ENCODE measurements around the gene UPK3A.

UPK3A gene

DNA sequence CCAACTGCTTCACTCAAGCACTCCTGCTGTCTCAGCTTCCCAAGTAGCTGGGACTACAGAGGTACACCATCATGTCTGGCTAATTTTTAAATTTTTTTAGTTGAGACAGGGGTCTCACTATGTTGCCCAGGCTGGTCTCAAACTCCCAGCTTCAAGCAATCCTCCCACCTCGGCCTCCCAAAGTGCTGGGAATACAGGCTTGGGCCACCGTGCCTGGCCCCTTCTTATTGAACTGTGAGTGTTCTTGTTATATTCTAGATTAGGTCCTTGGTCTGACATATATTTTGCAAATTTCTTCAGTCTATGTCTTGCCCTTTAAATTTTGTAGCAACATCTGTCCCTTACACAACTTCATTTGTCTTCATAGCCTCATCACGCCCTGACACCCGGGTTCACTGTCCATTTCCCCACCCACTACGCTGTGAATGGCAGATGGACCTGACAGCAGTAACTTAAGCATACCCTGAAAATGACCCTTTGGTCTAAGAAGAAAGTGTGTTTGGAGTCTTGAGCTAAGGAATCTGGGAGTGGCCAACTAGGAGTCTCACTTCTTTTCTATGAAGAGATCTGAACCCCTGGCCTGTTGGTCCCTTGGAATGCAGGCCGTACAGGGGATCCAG is 20.8 kb downstream of the UPK3A start:
- H3K27me3 ChIP-seq (ENCODE audit: control insufficient read depth in 1 of 2, insufficient read depth in 2 of 2, low read length in 2 of 2), result no peaks in the 10 kb centered on the region
- no peaks in the 10 kb centered on the region for H3K9me3 ChIP-seq (ENCODE audit: low read length)
- H3K4me1 ChIP-seq (ENCODE audit: insufficient read depth, low read length), result peaks cover 3% of the 10 kb centered on the region
- no peak overlapping the region for H3K4me3 ChIP-seq (ENCODE audit: low read depth in 1 of 2, low read length in 2 of 2)
- no peaks in the 10 kb centered on the region for H3K36me3 ChIP-seq (ENCODE audit: insufficient read depth, low read length)
- H3K27ac ChIP-seq (ENCODE audit: low read depth, low read length), result no peak overlapping the region
- H3K9ac ChIP-seq (ENCODE audit: low read length), result no peak overlapping the region

DNA sequence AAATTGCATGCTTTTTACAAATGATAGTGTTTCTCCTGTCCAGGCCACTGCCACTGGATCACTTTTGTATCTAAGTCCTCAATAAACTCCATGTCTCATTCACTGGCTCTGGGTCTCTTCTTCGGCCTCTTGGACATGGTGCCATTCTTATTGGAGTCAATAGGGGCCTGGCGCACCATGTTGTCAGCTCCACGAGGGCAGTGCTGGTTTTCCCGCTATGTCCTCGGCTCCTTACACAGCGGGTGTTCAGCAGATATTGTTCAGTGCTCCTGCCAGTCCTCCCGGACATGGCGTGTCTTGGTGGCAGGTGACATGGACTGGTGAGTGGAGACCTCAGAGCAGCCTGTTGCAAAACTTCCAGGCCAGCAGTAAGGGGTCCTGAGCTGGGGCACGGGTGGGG is 21.4 kb downstream of the UPK3A start:
- H3K9ac ChIP-seq (ENCODE audit: low read length), result no peak overlapping the region
- no peaks in the 10 kb centered on the region for H3K27me3 ChIP-seq (ENCODE audit: control insufficient read depth in 1 of 2, insufficient read depth in 2 of 2, low read length in 2 of 2)
- no peak overlapping the region for H3K27ac ChIP-seq (ENCODE audit: low read depth, low read length)
- no peaks in the 10 kb centered on the region for H3K9me3 ChIP-seq (ENCODE audit: low read length)
- no peaks in the 10 kb centered on the region for H3K36me3 ChIP-seq (ENCODE audit: insufficient read depth, low read length)
- no peak overlapping the region for H3K4me3 ChIP-seq (ENCODE audit: low read depth in 1 of 2, low read length in 2 of 2)
- peaks cover 8% of the 10 kb centered on the region for H3K4me1 ChIP-seq (ENCODE audit: insufficient read depth, low read length)

DNA sequence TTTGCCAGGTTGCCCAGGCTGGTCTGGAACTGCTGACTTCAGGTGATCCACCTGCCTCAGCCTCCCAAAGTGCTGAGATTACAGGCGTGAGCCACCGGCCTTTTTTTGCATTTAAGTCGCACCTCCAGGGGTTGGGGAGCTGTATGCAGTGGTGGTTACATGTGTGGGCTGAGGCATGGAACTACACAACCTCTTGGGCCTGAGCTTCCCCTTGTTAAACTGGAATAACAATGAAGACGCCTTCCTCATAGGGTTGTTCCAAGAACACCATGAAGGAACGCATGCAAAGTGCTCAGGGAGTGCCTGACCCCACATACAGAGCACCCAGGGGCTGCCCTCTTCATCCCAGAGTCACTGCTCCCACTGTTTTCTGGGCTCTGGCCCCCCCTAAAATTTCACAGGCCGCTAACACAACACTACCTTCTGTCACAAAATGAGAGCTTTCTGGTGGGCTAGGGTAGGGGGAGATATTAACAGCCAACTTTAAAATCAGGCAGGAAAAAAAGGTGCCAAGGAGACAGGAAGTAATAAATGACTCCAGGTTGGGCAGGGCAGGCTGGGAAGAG is 23.7 kb downstream of the UPK3A start:
- Histone ChIP-seq H3K27ac (ENCODE audit: low read depth, low read length) (no peak overlapping the region), H3K36me3 (ENCODE audit: insufficient read depth, low read length) (no peaks in the 10 kb centered on the region), H3K4me1 (ENCODE audit: insufficient read depth, low read length) (peaks cover 14% of the 10 kb centered on the region), H3K4me3 (ENCODE audit: low read depth in 1 of 2, low read length in 2 of 2) (no peak overlapping the region), H3K9me3 (ENCODE audit: low read length) (no peaks in the 10 kb centered on the region), H3K9ac (ENCODE audit: low read length) (no peak overlapping the region), H3K27me3 (ENCODE audit: control insufficient read depth in 1 of 2, insufficient read depth in 2 of 2, low read length in 2 of 2) (no peaks in the 10 kb centered on the region)

DNA sequence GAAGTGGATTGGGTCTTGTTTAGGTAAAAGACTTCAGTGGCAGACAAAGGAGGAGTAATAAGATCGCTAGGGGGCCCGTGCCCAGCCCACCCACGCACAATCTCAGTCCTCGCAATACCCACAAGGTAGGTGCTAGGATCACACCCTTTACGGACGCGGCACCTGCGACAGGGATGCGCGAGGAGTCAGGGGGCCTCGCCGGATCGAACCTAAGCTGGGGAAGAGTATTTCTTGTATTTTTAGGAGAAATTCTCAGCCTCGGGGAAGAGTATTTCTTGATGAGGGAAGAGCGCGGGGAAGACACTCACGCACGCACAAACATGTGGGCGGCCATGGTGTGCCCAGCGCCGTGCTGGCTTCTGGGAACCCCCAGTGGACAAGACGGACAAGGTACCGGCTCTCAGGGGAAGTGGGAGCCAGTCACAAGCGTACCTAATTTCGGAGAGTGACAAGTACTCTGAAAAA is 24.2 kb downstream of the UPK3A start:
- Histone ChIP-seq H3K36me3 (ENCODE audit: insufficient read depth, low read length) (no peaks in the 10 kb centered on the region), H3K9me3 (ENCODE audit: low read length) (no peaks in the 10 kb centered on the region), H3K27ac (ENCODE audit: low read depth, low read length) (peak overlapping the region; percentile 80), H3K4me3 (ENCODE audit: low read depth in 1 of 2, low read length in 2 of 2) (peak overlapping the region; percentile 23 to 88), H3K4me1 (ENCODE audit: insufficient read depth, low read length) (peaks cover 14% of the 10 kb centered on the region), H3K9ac (ENCODE audit: low read length) (peak overlapping the region; percentile 57), H3K27me3 (ENCODE audit: control insufficient read depth in 1 of 2, insufficient read depth in 2 of 2, low read length in 2 of 2) (no peaks in the 10 kb centered on the region)

DNA sequence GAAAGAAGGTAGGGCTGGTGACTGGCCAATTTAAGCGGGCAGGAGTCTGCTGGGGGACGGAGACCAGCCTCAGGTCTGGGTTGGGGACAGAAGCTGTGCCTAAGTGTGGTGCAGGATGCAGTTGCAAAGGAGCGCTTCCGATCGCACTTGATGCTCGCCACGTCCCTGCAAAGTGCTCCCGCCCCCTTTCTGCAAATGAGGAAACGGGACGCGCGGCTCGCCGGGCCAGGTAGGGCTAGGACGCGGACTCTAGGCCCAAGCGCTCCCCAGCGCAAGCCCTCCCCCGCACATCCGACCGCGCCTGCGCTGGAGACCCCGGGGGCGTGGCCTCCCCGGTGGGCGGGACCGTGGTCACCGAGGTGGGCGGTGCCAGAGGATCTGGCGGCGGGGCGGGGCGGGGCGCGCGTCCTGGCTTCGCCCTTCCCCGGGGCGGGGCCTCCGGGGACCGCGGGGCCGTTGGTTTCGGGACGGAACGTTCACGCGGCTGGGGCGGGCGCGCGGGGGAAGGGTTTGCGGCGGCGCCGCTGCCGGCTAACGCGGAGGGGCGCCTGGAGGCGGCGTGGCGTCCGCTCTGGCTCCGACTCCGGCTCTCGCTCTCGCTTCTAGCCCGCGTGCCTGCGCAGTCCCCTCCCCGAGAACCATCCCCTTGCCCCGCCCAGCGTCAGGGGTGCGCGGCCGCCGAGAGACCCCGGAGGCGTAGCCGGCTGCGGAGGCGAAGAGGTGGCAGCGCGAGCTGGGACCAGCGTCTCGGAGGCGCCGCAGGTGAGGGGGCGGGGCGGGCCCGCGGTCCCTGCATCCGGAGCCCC is 24.9 kb downstream of the UPK3A start, which contains the start of gene FAM118A:
FAM118A (plus strand) TSS at position 513 of the 806 bp plus-strand sequence. CDS start 12,446 bp downstream, outside the sequence.
- Histone ChIP-seq H3K36me3 (ENCODE audit: insufficient read depth, low read length) (no peaks in the 10 kb centered on the region), H3K9me3 (ENCODE audit: low read length) (no peaks in the 10 kb centered on the region), H3K27me3 (ENCODE audit: control insufficient read depth in 1 of 2, insufficient read depth in 2 of 2, low read length in 2 of 2) (no peaks in the 10 kb centered on the region), H3K4me1 (ENCODE audit: insufficient read depth, low read length) (peaks cover 14% of the 10 kb centered on the region), H3K9ac (ENCODE audit: low read length) (peak within 1 kb of the TSS; percentile 71), H3K4me3 (ENCODE audit: low read depth in 1 of 2, low read length in 2 of 2) (peak within 1 kb of the TSS; percentile 83 to 88), H3K27ac (ENCODE audit: low read depth, low read length) (peak within 1 kb of the TSS; percentile 90)

DNA sequence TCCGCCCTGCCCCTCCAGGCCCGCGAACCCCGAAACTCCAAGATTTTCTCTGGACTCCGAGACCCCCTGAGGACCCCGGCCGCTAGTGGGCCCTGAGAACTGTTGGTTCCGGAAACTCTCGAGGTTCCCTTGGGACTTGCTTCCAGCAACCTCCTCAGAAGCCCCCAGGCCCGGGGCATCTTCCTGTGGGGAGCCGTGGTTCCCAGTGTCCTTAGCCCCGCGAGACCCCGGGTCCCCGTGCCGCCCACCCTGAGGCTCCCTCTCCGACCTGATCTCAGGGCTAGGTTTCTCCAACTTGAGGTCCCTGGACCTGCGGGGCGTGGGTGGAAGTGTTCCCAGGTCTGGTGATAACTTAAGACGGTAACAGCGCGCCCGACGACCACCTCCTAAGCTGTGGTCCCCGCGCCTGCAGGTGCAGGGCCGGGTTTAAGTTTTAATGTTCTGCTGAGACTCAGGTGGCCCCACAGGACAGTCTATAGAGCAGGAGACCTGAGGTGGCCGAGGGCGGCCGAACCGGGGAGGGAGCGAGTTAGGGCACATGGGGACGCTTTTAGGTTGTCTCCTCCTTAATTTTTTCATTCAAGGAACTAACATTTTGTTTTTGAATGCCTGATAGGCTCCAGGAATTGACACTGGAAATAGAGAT is 25.7 kb downstream of the UPK3A start:
- Histone ChIP-seq H3K9ac (ENCODE audit: low read length) (peak overlapping the region; percentile 71), H3K4me1 (ENCODE audit: insufficient read depth, low read length) (peaks cover 14% of the 10 kb centered on the region), H3K27me3 (ENCODE audit: control insufficient read depth in 1 of 2, insufficient read depth in 2 of 2, low read length in 2 of 2) (no peaks in the 10 kb centered on the region), H3K27ac (ENCODE audit: low read depth, low read length) (peak overlapping the region; percentile 90), H3K4me3 (ENCODE audit: low read depth in 1 of 2, low read length in 2 of 2) (peak overlapping the region; percentile 76 to 83), H3K9me3 (ENCODE audit: low read length) (no peaks in the 10 kb centered on the region), H3K36me3 (ENCODE audit: insufficient read depth, low read length) (no peaks in the 10 kb centered on the region)

DNA sequence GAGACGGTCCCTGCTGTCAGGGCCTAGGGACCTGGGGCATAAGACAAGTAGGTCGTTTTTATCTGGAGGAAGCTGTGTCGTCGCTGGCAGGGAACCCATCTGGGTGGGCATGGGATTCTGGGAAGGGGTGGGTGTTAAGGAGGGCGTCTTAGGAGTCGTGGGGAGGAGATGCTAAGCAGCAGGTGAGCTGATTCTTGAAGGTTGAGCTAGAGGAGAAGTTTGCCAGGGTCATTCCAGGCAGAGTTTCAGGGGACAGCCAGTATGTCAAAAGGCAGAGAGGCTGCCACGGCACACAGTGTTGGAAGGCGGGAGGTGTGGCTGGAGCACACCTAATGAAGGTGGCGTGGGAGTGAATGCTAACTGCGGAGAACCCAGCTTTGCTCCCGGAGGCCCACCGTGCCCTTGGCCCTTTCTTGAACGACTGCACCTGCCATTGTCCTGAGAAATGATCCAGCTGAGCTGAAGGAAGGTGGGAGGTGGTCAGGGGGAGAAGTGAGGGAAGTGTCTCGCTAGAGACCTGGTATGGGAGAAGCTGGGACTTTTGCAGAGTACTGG is 26.3 kb downstream of the UPK3A start:
- Histone ChIP-seq H3K27ac (ENCODE audit: low read depth, low read length) (no peak overlapping the region), H3K27me3 (ENCODE audit: control insufficient read depth in 1 of 2, insufficient read depth in 2 of 2, low read length in 2 of 2) (no peaks in the 10 kb centered on the region), H3K4me1 (ENCODE audit: insufficient read depth, low read length) (peaks cover 14% of the 10 kb centered on the region), H3K36me3 (ENCODE audit: insufficient read depth, low read length) (no peaks in the 10 kb centered on the region), H3K9me3 (ENCODE audit: low read length) (no peaks in the 10 kb centered on the region), H3K9ac (ENCODE audit: low read length) (peak overlapping the region; percentile 71), H3K4me3 (ENCODE audit: low read depth in 1 of 2, low read length in 2 of 2) (peak overlapping the region; percentile 76 to 83)

DNA sequence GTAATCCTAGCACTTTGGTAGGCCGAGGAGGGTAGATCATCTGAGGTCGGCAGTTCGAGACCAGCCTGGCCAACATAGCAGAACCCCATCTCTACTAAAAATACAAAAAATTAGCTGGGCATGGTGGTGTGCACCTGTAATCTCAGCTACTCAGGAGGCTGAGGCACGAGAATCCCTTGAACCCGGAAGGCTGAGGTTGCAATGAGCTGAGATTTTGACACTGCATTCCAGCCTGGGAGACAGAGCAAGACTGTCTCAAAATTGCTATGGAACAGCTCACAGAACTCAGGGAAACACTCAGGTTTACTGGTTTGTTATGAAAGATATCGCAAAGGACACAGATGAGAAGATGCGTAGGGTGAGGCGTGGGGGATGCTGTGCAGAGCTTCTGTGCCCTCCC is 27.7 kb downstream of the UPK3A start:
- H3K4me1 ChIP-seq (ENCODE audit: insufficient read depth, low read length), result peaks cover 15% of the 10 kb centered on the region
- H3K36me3 ChIP-seq (ENCODE audit: insufficient read depth, low read length), result no peaks in the 10 kb centered on the region
- no peak overlapping the region for H3K4me3 ChIP-seq (ENCODE audit: low read depth in 1 of 2, low read length in 2 of 2)
- no peaks in the 10 kb centered on the region for H3K27me3 ChIP-seq (ENCODE audit: control insufficient read depth in 1 of 2, insufficient read depth in 2 of 2, low read length in 2 of 2)
- H3K9me3 ChIP-seq (ENCODE audit: low read length), result no peaks in the 10 kb centered on the region
- no peak overlapping the region for H3K9ac ChIP-seq (ENCODE audit: low read length)
- H3K27ac ChIP-seq (ENCODE audit: low read depth, low read length), result no peak overlapping the region

DNA sequence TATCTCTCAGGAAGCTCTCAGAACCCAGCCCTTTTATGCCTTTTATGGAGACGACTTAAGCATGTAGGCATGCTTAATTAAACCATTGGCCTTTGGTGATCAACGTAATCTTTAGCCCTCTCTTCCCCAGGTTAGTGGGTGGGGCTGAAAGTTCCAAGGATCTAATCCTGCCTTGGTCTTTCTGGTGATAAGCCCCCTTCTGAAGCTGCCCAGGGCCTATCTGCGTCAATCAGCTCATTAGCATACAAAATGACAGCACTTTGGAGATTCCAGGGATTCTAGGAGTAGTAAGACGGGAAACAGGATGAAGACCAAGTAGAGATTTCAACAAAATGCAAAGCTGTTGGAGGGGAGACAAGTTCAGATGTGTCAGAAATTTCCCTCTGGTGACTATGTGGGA is 28.1 kb downstream of the UPK3A start:
- Histone ChIP-seq H3K9ac (ENCODE audit: low read length) (no peak overlapping the region), H3K27ac (ENCODE audit: low read depth, low read length) (no peak overlapping the region), H3K9me3 (ENCODE audit: low read length) (no peaks in the 10 kb centered on the region), H3K4me1 (ENCODE audit: insufficient read depth, low read length) (peaks cover 19% of the 10 kb centered on the region), H3K4me3 (ENCODE audit: low read depth in 1 of 2, low read length in 2 of 2) (no peak overlapping the region), H3K36me3 (ENCODE audit: insufficient read depth, low read length) (no peaks in the 10 kb centered on the region), H3K27me3 (ENCODE audit: control insufficient read depth in 1 of 2, insufficient read depth in 2 of 2, low read length in 2 of 2) (no peaks in the 10 kb centered on the region)

DNA sequence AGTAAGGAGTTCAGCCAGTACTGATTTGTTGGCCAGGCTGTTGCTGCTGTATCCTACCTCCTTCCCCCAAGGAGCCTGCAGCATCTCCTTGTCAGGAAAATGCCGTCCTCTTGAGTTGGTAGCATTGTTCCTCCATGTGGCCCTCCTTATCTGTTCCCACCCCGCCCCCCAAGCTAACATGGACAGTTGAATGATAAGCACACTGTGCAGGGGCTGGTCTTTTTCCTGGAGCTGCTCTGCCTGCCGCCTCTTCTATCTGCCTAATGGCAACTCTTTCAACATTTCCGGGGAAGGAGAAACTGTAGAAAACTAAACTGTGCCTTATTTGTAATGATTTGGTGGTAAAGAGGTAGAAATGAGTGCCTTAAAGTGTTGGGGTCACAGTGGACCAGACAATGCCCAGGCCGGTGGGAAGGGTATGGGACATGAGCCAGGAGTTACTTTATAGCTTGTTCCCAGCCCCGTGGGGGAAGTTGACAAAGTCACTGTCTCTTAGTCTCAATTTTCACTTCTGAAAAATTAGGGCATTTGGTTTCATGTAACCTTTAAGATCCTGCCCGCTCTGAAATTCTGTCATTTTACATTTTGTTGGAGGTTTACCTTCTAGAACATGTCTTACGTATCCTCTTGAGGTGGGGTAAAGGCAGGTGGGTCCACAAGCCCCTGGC is 29.4 kb downstream of the UPK3A start:
- H3K36me3 ChIP-seq (ENCODE audit: insufficient read depth, low read length), result no peaks in the 10 kb centered on the region
- H3K27ac ChIP-seq (ENCODE audit: low read depth, low read length), result no peak overlapping the region
- no peaks in the 10 kb centered on the region for H3K9me3 ChIP-seq (ENCODE audit: low read length)
- H3K4me3 ChIP-seq (ENCODE audit: low read depth in 1 of 2, low read length in 2 of 2), result no peak overlapping the region
- H3K27me3 ChIP-seq (ENCODE audit: control insufficient read depth in 1 of 2, insufficient read depth in 2 of 2, low read length in 2 of 2), result no peaks in the 10 kb centered on the region
- no peak overlapping the region for H3K9ac ChIP-seq (ENCODE audit: low read length)
- H3K4me1 ChIP-seq (ENCODE audit: insufficient read depth, low read length), result peaks cover 33% of the 10 kb centered on the region

Measured in muscle layer of colon (tissue), 2 donors.